ENCODE results near the gene ATP11A. TPM values are rescaled to one million over a fixed set of nuclear protein-coding genes. Genes with fewer than 3 reads are reported as not detected.

ATP11A gene
- total and polyA plus RNA-seq, 2 donors (not counting 3 experiments of a cell fraction or from before 2014, with no cell fraction given) = 16.5 to 88.1 TPM

- Histone ChIP-seq H4K20me1 (replicated peaks; ENCODE audit: control insufficient read depth, extremely low read depth, insufficient read depth, low read length) (no peaks in the 10 kb centered on the region), H3K4me1 (ENCODE audit: control insufficient read depth, extremely low read depth, insufficient read depth, low read length) (no peaks in the 10 kb centered on the region), H3K4me2 (ENCODE audit: insufficient read depth, low read length) (no peak overlapping the region), H3K9ac (replicated peaks; ENCODE audit: extremely low read depth, insufficient read depth, low read length) (no peak overlapping the region), H3K27me3 (ENCODE audit: control insufficient read depth in 2 of 2, insufficient read depth in 2 of 2, low read length in 2 of 2) (peaks cover 0 to under 1% of the 10 kb centered on the region in 2 experiments), H3K79me2 (ENCODE audit: control insufficient read depth, insufficient read depth, low read length) (no peaks in the 10 kb centered on the region), H3K9me1 (replicated peaks; ENCODE audit: control insufficient read depth, extremely low read depth, insufficient read depth, low read length) (no peaks in the 10 kb centered on the region), H3K4me3 (replicated peaks in 1 of 3; ENCODE audit: insufficient read depth in 1 of 3, low read depth in 1 of 3, low read length in 3 of 3) (no peak overlapping the region), H3K36me3 (ENCODE audit: control insufficient read depth in 2 of 2, extremely low read depth in 1 of 2, insufficient read depth in 2 of 2, low read length in 2 of 2) (no peaks in the 10 kb centered on the region), H3K9me3 (replicated peaks; ENCODE audit: control insufficient read depth, insufficient read depth, low read length) (no peaks in the 10 kb centered on the region), H2AFZ (ENCODE audit: low read depth, low read length) (no peak overlapping the region), H3K27ac (ENCODE audit: insufficient read depth, low read depth, low read length) (no peak overlapping the region)
- no peak for DNase-seq (ENCODE audit: low read depth, low spot score)
- no TSS peak for BruUV-seq (replicated peaks)
- TF ChIP-seq POLR2AphosphoS5 (IDR thresholded peaks at IDR 0.05; ENCODE audit: insufficient read depth, low read depth, low read length) (no peak), FOS (IDR thresholded peaks at IDR 0.05; ENCODE audit: borderline replicate concordance, insufficient read depth, low read length) (no peak), JUN (IDR thresholded peaks at IDR 0.05; ENCODE audit: borderline replicate concordance, insufficient read depth, insufficient read length, low read depth) (no peak), CTCF (IDR thresholded peaks at IDR 0.05; ENCODE audit: extremely low read depth in 1 of 2, insufficient read depth in 1 of 2, low read depth in 1 of 2, low read length in 2 of 2) (no peak), GATA2 (IDR thresholded peaks at IDR 0.05; ENCODE audit: insufficient read depth, insufficient read length, low read depth, low read length) (no peak)
- CTCF ChIA-PET = no interaction called here
- intact Hi-C loops (cut with micrococcal nuclease) (no loop called here), dilution Hi-C loops (cut with MboI; ENCODE audit: extremely low pct_ligation_motif_present, low sequenced_read_pairs) (no loop called here)
- FAIRE-seq = no peak
- POLR2A ChIA-PET = interaction anchor here (0.6 kb wide), 2 partner anchors 124 to 424 kb away, joined by 3 to 4 read pairs; no protein-coding TSS in a partner anchor
These were observed 226.5 kb downstream of the ATP11A start for GRCh38 chr13:112916296-112916695.

Measured in endothelial cell of umbilical vein (primary cell).